GM19025 (cell line): ENCODE data around the gene MTERF4.

Experiments used
- ATAC-seq: cut with Tn5 transposase; IDR thresholded peaks from one replicate; pipeline ENCODE4 v1.9.1; 2021; ENCODE audit warnings: mild to moderate bottlenecking, low read depth, moderate library complexity; ENCODE audit not compliant: unreplicated experiment

Gene MTERF4

DNA sequence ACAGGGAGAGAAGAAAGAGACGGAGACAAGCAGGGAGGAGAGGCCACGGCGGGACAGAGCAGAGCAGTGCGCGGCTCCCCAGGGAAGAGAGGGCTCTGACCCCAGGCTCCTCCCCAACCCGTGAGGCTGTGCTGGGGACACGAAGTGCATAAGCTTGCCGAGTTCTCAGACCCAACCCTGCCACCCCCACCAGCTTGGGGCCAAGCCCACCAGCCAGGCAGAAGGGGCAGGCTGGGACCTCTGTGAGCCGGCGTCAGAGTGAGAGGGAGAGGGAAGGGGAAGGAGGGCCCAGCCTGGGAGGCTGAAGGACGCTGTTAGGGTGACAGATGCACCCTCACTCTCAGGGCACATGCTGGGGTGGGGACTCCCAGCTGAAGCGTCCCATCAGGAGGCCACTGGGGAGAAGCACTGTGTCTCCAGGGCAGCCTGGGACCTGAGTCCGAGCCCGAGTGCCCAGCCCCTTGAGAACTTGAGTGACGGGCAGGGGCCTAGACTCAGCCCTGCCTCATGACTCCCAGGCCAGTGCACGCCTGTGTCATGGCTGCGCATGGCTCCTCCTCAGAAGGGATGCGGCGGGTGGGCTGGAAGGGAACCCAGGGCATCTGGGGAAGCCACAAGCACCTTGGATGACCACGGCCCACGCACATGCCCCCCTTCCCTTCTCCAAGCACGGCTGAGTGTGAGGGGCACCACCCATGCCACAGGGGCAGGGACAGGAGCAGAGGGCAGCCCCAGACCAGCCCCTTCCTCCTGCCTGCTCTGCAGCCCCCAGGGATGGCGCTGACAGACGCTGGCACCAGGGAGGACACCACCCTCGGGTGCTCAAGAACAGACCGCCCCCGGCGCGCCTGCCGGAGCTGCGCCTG is 31.0 kb downstream of the MTERF4 start:
- no peak for ATAC-seq

DNA sequence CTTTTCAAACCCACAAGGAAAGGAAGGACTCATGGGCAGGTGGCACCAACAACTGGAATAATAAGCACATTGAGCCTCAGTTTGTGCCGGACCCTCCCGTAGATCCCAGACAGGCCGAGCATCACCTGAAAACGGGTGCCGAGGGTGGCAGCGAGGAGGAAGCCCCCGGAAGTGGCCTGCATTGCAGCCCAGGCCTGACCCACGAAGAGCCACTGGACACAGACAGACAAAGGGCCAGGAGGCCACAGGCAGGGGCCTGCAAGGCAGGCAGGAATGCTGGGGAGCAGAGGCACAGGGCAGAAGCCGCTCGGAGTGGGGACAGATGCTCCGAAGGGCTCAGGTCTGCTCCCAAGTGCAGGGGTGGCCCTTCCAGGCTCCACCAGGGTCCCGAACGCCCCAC is 31.7 kb downstream of the MTERF4 start:
- no peak for ATAC-seq

DNA sequence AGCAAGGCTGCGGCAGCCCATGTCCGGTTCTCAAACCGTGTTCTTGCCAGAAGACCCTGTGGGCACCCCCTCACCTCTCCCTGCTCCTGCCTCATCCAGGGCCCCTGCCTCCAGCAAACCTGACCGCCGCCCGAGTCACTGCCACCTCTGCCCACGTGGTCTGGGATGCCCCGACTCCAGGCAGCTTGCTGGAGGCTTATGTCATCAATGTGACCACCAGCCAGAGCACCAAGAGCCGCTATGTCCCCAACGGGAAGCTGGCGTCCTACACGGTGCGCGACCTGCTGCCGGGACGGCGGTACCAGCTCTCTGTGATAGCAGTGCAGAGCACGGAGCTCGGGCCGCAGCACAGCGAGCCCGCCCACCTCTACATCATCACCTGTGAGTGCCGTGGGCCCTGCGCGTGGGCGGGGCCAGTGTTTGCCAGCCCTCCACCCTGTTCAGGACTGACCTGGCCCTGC is 32.2 kb downstream of the MTERF4 start:
- ATAC-seq, result no peak

DNA sequence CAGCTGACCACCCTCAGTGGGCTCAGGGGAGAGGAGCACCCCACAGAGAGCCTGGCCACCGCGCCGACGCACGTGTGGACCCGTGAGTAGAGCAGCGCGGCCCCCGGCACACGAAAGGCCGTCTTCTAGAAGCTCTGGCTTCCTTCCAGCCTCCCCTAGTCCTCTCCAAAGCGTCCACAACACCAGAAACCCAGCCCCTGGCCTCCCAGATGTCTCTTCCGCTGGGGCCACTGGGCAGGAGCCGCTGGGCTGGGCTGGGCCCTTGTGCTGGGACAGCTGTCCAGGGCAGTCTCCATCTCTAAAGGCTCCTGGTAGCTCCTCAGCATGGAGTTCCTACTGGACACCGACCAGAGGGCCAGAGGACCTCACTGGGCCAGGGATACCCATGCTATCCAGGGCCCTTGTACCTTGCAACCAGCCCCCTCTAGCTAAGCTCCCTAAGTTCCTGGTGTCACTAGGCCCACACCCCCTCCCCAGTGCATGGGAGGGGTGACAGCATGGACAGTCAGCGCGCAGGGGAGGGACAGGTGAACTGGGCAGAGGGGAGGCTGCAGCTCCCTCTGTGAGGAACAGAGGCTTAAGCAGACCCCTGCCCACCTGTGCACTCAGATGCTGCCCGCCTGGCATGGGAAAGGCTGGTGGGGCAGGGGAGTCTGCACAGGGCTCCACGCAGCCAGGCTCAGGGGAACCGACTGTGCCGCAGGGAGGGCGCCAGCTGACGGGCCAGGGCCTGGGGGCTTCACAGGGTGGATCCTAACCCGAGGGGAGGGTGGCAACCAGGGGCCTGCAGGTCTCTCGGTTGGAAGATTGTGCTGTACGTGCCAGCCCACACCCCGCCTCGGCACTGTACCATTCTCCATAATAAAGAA is 32.9 kb downstream of the MTERF4 start:
- ATAC-seq, result no peak

DNA sequence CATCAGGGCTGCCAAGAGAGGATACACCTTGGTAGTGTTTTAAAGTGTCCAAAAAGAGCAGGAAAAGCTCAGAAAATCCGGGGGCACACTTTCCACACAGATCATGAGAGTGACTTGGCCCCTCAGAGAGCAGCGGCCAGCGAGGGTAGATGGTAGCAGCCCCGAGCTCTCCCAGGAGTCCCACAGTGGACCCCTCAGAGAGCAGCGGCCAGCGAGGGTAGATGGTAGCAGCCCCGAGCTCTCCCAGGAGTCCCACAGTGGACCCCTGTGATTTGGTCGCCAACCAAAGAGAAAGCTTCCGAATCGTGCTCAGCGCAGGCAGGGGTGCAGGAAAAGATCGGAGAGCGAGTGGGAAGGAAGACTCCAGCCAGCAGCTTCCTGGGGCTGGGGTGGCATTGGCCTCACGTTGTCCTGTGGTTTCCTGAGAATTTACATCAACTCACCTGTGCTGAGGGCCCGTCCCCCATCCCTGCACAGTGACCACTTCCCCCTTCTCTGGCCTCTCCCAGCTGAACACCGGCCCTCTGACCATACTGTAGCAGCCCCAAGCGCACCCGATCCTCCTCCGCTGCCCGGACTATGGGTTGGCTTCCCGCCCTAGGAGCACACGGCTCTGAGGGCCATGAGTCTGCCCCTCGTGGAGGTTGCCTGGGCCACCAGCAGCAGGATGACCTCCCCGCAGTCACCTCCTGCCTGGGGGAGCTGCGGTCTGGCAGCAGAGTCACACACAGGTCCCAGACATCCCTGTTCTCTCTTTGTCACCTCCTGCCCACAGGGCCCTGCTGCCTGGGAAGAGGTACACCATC is 33.7 kb downstream of the MTERF4 start:
- no peak for ATAC-seq

DNA sequence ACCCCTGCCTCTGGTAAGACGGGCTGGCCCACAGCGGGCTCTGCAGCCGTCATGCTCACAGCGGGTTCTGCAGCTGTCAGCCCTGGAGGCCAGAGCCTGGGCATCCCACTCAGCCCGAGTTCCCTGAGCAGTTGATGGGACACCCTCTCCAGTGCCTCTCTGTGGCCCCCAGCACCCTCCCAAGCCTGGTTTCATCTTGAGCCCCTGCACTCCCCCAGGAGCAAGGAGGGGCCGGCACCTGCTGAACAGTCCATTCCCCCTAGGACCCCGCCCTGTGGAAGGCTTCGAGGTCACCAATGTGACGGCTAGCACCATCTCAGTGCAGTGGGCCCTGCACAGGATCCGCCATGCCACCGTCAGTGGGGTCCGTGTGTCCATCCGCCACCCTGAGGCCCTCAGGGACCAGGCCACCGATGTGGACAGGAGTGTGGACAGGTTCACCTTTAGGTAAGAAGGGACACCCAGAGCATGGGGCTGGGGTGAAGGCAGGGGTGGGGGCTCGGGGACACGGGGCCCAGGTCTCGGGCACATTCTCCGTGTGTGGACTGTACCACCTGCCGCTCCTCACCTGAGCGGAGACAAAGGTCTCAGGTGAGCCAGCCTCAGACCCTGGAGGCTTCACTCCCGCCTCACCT is 34.5 kb downstream of the MTERF4 start:
- ATAC-seq, result no peak

DNA sequence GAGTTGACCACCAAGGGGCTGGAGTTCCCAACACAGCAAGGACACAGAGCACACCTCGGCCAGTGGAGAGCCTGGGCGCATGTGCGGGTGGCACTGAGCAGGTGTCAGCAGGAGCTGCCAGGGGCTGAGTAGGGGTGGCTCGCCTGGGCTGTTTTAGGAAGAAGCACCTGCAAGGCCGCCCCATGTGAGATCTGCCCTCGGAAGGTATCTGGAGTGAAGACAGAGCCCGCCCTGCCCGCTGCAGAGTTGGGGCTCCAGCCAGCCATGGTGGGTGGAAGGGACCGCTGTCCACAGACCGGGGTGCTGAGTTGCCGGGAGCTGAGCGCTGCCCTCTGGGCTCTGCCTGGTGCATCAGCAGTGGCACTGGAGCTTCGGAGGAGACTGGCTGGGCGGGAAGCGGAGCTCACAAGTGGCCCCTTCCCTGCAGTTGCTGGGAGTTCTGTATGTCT is 35.2 kb downstream of the MTERF4 start:
- ATAC-seq, result no peak

DNA sequence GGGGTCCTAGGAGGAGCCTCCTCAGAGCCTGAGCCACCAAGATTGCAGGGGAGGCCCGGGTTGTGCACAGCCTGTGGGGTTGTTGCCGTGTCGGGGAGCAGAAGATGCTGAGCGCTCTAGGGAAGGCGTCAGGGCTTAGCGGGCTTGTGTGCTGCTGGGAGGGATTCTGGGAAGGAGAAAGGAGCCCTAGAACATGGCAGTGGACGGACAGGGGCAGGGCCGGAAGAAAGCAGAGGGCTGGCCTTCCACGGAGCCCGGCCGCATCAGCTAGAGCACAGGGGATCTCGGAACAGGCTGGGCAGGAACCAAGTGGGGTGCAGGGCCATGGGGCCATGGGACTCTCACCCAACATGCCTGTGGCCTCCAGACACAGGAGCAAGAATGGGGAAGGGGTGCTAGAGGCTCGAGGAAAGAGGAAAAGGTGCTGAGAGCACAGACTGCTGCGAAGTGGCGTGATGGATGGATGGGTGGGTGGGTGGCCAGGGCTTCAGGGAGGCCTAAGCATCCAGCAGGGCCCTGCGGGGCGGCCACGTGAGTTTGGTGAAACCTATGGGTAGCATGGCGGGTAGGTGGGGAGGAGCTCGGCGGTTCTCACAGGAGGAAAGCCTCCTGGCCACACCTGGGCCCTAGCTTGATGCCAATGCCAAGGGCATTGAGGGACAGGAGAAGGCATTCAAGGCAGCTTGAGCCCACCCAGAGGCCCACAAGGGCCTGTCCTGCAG is 35.8 kb downstream of the MTERF4 start:
- ATAC-seq, result no peak

DNA sequence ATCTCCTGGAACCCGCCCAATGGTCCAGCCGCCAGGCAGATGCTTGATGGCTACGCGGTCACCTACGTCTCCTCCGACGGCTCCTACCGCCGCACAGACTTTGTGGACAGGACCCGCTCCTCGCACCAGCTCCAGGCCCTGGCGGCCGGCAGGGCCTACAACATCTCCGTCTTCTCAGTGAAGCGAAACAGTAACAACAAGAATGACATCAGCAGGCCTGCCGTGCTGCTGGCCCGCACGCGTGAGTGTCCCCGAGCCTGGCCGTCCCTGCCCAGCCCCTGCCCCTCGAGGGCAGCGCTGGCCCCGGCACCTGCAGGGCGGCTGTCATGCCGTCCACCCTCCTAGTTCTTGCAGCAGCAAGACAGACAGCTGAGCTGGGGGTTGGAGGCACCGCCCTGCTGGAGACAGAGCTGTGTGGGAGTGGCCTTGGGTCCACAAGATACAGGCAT is 36.7 kb downstream of the MTERF4 start:
- no peak for ATAC-seq

DNA sequence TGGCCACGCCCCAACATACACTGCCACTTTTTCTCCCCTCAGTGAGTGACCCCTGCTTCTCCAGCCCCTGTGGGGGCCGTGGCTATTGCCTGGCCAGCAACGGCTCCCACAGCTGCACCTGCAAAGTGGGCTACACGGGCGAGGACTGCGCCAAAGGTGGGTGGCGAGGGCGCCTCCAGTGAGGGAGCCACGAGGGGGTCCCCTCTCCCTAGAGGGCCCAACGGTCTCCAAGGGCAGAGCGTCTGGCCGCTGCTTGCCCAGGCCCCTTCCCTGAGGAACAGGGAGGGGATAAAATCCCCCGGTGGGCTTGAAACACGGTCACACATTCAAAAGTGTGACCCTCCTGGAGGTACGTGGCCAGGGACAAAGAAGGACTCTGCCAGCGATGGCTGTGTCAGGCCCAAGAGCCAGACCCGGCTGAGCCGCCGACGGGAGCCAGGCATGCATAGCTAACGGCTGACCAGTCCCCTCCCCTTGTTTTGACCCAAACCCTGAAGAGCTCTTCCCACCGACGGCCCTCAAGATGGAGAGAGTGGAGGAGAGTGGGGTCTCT is 37.2 kb downstream of the MTERF4 start:
- ATAC-seq, result no peak

DNA sequence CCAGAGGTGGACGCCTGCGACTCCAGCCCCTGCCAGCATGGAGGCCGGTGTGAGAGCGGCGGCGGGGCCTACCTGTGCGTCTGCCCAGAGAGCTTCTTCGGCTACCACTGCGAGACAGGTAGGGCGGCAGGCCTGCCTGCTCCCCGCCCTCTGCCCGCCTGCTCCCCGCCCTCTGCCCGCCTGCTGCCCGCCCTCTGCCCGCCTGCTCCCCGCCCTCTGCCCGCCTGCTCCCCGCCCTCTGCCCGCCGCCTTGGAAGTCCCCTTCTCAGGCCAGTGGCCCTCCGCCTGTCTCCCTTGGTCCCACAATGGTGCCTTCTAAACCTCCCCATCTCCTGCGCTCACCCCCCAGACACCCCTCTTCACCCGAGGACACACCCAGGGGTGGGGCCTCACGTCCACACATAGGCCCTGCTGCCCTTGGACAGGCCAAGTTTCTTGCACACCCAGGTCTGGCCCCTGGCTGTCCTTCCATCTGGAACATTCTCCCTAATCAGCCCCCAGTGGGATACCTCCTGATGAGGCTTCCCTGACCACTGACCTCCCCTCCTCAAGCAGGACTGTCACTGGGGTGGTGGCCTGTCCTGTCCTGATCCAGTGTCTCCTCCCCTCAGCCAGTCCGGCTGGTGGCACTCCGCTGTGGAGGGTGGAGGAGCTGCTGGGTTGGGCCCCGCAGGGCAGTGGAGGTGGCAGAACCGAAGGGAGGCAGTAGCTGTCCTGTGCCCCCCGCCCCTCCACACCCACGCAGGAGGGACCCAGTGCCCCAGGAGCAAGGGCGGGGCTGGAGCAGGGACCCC is 37.9 kb downstream of the MTERF4 start:
- ATAC-seq, result no peak

DNA sequence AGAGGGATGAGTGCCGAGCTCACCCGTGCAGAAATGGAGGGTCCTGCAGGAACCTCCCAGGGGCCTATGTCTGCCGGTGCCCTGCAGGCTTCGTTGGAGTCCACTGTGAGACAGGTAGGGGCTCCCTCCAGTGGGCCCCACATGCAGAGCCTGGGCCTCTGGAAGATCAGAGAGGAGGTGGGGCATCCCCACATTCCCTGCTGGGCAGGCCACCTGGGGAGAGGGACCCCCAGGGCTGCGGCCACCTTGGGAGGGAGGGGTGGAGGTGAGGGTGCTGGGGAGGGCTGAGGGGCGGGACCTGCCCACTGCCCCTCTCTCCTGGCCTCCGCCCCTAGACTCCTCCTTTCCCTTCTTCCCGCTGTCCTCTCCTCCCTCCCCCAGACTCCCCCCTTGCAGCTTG is 38.5 kb downstream of the MTERF4 start:
- no peak for ATAC-seq

DNA sequence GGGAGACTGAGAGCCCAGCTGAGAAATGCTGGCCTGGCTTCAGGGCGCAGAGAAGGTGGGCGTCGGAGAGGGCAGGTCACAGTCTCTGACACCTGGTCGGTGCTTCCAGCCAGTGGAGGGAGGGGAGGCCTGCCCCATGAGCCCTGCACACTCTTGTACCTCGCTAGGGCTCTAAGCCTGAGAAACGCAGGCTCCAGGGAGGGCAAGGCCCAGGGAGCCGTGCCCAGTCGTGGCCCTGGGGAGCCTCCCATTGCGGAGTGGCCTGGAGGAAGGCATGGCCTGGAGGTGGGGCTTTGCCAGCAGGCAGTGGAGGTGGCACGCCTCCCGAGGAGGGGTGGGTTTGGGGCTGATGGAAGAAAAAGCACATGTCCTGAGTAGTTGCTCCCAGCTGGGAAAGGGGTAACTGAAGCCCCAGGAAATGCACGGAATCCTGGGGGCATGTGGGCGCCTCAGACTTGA is 39.0 kb downstream of the MTERF4 start:
- ATAC-seq, result no peak

DNA sequence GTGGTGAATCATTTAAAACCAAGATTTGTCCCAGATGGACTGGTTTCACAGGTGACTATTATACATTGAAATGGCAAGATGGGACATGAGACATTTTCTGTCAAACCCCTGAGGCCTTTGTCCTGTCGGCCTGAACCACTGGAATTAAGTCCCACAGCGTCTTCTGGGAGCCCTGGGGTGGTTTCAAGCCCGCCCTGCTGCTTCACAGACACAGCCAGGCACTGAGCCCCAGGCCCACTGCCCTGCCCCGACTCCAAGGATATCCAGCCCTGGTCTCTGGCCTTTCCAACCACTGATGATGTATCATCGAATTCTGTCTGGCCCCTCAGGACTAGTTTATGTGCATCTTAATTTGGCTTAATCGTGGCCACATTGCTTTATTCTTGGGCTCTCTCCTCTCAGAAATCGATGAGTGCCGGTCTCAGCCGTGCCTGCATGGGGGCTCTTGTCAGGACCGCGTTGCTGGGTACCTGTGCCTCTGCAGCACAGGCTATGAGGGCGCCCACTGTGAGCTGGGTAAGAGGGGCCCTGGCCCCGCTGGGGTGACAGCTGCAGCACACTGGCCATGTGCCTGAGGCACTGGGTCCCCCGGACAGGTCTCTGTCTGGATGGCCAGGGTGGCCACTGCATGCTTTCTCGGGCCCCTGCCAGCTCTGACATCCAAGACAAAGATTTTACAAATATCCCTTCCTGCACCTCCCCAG is 39.5 kb downstream of the MTERF4 start:
- ATAC-seq, result no peak

DNA sequence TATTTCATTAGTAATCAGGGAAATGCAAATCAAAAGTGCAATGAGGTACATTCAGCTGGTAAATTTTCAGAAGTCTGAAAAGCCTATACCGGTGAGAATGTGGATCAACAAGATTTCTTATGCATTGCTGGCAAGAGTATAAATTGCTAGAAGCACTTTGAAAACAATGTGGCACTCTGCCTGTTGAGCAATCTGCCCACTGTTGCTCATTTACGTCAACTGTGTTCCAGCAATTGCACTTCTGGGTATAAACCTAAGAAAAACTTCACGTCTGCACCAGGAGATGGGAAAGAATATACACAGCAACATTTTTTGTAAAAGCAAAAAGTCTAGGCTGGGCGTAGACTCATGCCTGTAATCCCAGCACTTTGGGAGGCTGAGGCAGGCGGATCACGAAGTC is 40.8 kb downstream of the MTERF4 start:
- ATAC-seq, result no peak

DNA sequence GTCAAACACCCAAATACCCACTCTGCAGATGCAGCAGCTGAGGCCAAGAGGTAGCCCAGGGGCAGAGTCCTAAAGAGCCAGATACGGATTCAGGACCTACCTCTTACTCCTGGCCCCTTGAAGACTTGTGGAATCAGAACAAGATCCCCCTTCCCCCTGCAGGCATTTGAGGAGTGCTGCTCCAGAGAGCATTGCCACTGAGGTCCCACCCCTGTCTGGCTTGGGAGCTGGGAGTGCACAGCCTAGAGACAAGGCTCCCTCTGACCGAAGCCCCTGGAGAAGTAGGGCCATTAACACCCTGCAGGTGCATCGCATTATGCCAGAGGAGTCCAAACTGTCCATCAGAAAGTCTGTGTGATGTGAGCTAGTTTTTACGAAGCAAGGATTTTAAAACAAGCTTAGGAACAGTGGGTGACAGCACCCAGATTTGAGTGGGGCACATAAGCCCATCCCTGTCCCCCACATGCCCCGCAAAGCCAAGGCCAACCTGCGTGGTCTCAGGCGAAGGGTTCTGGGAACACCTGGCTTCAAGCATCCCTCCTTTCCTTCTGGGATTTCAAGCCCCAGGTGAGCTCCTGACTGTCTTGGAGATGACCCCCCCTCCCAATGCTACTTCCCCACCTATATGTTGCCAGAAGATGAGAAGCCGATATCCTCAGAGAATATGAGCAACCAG is 48.4 kb downstream of the MTERF4 start:
- ATAC-seq, result no peak

DNA sequence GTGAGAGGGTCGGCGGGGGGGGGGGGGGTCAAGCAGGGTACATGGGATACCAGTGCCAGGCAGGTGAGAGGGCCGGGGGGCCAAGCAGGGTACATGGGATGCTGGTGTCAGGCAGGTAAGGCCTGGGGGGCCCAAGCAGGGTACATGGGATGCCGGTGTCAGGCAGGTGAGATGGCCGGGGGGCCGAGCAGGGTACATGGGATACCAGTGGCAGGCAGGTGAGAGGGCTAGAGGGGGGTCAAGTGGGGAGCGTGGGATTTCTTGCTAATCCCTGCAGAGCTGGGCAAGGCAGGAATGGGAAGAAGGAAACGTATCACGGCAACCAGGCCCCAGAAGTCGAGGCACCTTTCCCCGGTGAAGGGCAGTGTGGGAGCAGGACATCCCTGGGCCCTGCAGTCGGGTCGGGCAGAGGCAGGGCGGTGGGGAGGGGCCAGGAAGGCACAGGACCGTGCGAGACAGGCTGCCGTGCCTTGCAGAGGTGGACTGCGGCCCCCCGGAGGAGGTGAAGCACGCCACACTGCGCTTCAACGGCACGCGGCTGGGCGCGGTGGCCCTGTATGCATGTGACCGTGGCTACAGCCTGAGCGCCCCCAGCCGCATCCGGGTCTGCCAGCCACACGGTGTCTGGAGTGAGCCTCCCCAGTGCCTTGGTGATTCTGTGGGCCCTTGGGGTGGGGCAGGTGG is 49.3 kb downstream of the MTERF4 start:
- ATAC-seq, result no peak
